NCI-H2196 (cell line): Measurements from ENCODE around the gene NDEL1.

ENCODE experiments used
- DNase-seq: peaks from one replicate; lab custom pipeline; 2025; ENCODE audit not compliant: unreplicated experiment; lab: John Stamatoyannopoulos, UW

The NDEL1 gene

DNA sequence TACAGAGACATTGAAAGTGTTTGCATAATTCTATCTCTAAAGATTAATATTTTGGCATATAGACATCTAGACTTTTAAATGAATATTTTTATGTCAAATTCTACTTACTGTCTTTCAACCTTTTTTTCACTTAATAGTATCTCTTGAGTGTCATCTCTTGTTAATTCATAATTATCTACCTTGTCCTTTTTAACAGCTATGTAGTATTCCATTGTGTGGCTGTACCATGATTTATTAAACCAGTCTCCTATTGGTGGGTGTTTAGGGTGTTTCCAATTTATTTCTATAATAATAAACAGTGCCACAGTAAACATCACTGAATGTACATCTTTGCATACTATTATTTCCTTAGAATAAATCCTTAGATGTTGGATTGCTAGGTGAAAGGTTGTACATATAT is 21.7 kb upstream of the NDEL1 start:
- no peak for DNase-seq

DNA sequence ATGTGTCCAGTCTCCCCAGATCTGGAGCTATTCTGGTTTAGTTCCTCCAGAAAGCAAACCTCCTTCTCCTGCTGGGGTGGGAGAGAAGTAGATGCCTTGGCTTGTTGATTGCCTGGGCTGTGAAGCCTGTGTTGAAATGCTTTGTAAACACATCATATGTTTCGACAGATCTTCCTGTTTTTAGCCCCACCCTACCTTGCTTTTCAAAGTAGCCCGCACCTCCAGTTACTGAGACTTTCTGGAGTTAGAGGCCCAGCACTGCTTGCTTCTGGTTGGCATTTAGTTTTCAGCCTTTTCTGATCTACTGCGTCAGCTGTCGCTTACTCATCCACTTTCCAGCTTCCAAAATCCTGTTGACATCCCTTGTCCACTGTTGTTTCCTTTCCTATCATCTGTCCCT is 17.9 kb upstream of the NDEL1 start:
- DNase-seq, result no peak

DNA sequence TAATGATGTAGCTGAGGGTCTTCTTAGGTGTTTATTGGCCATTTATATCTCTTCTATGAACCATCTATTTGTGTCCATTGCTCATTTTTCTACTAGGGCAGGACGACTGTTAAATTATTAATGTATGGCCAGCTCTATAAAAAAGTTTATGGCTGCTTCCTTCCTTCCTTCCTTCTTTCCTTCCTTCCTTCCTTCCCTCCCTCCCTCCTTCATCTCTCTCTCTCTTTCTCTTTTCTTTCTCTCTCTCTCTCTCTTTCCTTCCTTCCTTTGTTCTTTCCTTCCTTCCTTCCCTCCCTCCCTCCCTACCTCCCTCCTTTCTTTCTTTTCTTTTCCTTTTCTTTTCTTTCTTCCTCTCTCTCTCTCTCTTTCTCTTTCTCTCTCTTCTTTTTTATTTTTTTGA is 17.2 kb upstream of the NDEL1 start:
- DNase-seq, result no peak

DNA sequence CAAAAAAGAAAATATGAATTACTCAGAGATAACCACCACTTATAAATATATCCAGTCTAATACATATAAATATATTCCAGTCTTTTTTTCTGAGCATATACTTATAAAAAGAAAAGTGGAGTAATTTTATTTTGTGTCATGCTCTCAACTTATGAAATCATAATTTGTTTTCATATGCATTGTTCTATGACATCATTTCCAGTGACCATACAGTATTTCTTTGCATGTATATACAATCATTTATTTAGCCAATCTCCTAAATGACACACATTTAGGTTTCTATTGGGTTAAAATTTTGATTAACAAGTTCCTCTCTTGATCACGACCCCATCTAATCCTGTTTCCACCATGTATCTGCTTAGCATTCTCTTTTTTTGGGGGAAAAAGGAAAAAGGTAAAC is 16.4 kb upstream of the NDEL1 start:
- no peak for DNase-seq

DNA sequence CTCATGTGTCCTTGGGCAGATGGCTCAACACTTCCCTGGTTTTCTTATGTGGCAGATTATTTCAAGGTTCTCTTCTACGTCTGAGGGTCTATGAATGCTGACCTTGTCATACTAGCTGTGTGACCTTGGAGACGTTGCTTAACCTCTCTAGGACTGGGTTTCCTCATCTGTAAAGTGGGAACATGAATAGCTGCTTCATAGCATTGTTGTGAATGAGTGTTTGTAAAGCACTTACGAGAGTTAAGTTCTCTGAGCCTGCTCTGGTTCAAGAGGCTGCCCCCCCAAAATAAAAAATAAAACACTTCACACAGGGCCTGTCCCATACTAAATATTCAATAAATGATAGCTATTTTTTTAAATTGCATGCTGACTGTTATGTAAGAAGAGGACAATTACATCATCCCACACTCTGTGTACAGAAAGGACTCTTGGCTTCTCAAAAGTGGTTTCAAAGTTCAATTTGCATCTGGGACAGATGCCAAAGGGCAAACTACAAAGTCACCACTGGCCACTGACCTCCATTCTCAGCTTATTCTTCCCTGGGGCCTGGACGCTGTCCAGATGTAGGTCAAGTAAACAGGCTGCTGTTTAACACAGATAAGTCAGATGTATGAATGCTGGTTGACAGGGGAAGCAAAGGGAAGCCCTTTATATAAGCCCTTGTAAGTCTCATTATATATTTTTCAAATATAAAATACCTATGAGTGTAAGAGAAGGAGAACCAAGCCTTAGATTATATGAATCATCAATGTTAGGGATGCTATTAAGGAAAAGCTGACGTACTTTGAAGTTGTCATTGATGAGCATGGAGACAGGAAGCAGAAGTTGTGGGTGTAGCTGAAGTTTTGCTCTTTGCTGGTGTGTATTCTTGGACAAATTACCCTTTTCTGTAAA is 15.4 kb upstream of the NDEL1 start:
- peak; percentile 50 for DNase-seq

DNA sequence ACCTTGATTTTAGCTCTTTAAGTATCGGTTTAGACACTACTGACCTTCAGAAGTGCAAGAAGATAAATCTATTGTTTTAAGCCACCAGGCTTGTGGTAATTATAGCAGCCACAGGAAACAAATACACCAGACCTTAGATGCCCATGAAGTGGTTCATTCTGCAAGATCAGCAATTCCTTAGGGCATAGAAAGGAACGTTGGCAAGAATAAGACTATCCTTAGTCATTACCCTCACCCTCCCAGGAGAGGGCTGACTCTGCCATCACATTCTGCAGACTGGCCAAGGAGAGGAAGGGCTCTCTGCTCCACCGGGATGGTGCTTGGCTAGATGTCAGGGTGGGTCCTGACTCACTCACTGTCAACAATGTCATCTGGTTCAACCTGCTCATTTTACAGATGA is 14.1 kb upstream of the NDEL1 start:
- DNase-seq, result no peak

DNA sequence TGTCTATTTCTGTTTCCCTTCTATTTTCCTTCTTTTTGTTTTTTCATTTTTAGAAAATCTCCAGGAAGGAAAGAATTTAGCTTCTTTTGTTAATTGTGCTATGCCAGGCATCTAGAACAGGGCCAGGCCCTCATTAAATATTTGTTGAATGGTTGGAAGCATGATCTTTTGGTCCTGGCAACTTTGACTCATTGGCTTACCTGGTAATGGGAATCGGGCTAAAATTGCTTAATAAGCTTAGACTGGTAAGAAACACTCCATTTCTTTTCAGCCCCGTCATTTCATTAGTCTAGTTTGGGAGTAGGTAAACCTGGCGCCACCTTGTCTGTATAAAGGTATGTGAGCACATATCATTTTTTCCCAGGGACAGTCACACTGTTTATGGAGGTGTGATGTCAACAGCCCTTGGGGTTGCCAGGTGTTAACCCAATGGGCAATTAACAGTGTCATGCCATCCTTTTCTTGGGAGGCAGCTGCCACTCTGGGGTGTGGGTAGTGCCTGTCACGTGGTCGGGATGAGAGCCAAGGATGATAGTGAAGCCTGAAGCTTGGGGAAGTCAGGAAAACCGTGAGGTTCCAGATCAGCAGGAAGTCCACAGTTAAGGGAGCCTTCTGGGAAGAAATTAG is 9.5 kb upstream of the NDEL1 start:
- DNase-seq, result no peak

DNA sequence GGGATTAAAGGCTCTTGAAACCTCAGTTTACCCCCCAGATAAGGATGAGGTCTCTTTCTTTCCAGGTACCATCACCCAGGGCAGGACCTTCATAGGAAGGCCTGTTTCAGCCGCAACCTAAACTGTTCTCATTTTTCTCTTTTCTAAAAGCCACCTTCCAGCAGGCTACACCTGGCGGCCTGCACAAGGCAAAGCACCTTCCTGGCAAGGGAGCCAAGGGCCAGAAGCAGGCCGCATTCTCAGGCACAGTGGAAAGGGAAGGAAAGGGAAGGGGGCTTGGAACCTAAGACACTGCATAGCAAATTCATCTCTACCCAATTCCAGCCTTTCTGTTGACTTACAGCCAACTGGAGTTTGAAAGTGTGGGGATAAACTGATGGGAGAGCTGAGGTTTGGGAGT is 8.9 kb upstream of the NDEL1 start:
- DNase-seq, result no peak

DNA sequence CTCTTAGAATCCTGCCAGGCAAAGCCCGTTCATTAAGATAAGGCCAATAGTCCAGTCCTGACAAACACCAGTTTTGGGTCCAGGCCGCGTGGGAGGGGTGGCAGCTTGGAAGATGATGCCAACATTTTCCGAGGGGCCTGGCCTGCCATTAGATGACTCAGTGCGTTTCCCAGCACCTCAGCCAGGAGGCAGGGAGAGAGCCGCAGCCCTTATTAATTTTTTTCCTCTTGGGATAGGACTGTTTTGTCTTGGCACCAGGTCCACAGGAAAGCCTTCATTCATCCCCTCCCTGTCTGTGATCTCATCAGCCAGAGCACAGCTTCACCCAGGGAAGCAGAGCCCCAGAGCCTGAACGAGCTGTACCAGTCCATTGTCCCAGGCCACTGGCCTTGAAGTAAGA is 4.7 kb upstream of the NDEL1 start:
- DNase-seq, result no peak

DNA sequence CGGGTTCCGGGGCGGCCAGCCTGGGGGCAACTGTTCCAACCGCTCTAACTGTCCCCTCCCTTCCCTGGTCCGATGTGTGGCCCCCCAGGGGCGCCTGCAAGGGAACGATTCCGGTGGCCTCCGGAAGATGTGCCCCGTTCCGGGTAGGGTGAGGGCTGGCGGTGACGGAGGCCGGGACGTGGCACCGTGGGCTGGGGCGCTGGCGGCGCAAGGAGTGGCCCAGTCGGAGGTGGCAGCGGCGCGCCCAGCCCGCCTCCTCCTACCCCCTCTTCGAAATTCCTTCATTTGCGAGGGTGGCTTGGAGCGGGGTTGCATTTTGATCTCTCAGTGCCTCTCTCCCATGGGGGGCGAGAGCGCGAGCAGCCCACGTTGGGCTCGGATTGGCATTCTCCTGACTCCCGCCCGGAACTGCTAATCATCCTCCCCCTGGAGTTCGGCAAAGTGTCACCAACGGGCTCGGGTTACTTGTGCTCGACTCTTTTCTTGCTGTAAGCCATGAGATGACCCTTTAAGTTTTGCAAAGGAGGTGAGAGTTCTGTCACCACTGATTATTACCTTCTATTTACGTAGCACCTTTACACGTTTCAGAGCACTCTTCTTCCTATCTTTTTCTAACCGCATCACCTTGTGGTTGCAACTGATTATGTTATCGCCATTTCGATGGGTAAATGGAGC is 622 bp downstream of the NDEL1 start:
- DNase-seq, result peak; percentile 26

DNA sequence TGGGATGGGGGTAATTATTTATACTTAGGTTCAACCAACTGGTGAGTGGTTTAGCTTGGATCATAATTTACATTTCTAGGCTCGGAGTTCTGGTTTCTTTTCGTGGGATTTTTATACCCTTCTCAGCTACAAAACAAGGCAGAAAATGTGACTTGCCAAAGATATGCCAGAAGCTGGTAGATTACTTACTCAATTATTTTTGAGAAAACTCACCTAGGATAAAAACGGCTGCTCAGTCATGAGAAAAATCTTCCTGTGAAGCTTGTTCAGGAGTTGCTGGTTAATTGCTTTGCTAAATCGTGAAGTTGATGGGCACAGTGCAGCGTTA is 1.1 kb downstream of the NDEL1 start:
- no peak for DNase-seq

DNA sequence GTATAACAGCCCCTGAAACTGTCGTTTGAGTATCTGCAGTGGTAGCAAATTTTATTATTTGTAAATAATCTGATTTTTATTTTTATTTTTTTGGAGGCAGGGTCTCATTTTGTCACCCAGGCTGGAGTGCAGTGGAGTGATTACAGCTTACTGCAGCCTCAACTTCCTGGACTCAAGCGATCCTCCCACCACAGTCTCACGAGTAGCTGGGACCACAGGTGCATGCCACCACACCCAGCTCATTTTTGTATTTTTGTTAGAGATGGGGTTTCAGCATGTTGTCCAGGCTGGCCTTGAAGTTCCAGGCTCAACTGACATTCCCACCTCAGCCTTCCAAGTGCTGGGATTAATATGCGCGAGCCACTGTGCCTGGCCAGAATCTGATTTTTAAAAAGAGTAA is 2.8 kb downstream of the NDEL1 start:
- no peak for DNase-seq

DNA sequence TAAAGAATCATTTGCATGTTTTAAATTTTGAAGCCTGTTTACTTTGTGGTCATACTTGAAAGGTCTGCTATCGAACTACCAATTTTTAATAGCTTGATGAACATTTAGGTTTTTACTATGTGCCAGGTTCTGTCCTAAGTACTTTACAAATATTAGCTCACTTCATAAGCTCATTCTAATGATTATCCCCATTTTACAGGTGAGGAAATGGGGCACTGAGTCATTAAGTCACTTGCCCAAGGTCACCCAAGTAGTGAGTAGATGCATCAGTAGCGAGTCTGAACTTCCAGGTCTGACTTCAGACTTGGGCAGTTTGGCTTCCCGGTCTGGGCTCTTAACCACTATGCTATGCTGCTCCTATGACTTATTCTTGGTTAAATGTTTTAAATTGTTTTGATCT is 4.0 kb downstream of the NDEL1 start:
- no peak for DNase-seq

DNA sequence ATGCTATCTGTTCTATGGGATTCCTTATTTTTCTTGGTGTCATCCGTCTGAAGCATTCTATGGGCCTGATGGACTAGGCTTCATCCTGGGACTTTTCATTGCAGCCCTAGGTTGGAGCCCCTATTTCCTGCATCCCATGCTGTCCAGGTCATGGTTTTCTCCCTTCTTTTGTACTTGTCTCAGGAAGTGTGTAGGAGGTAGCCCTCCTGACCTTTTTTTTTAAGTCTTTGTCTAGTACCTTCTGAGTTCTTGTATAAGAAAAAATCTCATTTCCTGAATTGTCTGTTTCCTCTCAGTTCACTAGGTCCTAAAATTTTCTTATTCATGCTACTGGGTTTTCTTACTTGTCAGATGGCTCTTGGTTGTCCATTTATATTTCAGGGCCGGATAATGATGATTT is 6.0 kb downstream of the NDEL1 start:
- DNase-seq, result no peak

DNA sequence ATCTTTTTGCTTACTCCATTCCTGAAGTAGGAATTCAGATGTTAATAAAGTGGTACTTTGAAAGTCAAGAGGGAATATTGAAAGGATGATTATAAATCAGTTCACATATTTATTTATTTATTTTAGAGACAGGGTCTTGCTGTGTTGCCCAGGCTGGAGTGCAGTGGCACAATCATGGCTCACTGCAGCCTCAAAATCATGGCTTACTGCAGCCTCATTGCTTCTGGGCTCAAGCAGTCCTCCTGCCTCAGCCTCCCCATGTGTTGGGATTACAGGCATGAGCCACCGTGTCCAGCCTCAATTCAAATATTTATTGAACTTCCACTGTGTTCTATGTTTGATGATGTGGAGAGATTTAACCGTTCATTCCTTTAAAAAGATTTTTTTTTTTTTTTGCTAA is 6.6 kb downstream of the NDEL1 start:
- DNase-seq, result no peak

DNA sequence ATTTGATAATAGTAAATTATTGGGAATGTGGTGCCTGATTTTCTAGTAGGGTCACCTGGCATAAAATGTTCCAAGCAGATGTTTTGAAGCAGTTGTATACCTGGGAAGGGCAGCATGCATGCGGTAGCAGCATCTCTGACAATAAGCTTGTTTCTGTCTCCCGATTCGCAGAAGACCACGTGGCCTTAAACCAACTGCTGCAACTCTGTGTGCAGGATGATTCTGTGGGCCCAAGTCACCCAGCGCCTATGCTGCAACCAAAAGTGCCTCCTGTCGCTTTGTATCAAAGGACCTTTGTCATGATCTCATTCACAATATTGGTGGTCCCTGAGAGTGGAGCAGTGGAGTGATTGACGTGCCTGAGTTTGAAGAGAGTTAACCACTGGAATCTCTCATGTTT is 8.1 kb downstream of the NDEL1 start:
- DNase-seq, result no peak

DNA sequence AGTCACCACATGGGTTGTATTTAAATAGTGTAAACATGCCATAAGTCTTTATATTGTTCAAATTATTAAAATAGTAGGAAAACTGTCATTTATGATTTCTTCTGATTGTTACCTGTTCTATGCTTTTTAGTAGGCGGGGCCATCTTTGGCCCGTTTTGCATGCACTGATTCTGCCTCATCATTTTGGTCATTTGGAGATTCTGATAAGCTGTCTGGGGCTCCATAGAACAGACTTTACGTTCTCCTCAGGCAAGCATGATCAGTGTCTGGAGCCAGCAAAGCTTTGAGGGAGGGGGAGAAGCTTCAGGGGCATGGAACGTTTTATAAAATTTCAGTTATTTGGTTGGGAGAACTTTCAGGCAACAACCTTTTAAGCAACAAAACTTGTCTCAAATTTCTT is 8.8 kb downstream of the NDEL1 start:
- no peak for DNase-seq

DNA sequence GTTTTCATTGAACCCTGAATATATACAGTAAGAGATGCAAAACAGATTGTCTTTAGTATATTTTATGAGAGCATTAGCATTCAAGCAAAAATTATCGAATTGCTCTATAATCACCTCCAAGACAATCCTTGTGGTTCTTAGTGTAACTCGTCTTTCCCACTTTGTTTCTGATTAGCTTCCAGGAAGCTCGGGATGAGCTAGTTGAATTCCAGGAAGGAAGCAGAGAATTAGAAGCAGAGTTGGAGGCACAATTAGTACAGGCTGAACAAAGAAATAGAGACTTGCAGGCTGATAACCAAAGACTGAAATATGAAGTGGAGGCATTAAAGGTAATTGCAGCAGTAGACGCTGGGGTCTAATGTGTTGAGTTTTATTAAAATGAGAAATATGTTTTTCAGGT is 9.9 kb downstream of the NDEL1 start:
- no peak for DNase-seq

DNA sequence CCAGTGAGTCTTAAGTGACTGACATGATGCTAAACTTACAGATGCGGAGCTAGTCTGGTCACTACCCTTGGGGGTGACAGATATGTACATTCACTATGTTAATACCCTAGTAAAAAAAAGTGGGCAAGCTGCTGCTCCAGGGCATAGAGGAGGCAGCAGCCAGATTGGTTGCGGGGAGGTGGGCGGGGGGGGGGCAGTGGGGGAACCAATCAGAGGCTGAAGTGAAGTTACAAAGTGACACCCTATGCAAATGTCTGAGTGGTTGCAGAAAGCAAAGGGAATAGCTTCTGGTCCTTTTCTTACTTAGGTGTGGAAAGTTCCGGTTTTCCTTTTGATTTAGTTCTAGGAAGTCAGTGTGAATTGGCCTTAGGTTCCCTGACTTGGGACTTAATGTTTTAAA is 12.1 kb downstream of the NDEL1 start:
- DNase-seq, result no peak

DNA sequence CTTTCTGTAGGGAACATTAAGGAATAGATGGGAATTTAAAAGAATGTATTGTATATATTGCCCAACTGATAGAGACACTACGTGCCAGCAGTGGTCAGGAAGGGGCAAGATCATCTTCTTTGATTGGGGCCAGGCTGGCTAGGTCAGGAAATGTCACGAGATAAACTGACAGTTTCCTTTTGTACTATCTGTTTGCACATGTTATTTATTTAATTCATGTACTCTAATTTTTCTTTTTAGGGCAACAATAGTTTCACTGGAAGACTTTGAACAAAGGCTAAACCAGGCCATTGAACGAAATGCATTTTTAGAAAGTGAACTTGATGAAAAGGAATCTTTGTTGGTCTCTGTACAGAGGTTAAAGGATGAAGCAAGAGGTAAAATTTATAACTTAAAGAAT is 12.6 kb downstream of the NDEL1 start:
- no peak for DNase-seq

DNA sequence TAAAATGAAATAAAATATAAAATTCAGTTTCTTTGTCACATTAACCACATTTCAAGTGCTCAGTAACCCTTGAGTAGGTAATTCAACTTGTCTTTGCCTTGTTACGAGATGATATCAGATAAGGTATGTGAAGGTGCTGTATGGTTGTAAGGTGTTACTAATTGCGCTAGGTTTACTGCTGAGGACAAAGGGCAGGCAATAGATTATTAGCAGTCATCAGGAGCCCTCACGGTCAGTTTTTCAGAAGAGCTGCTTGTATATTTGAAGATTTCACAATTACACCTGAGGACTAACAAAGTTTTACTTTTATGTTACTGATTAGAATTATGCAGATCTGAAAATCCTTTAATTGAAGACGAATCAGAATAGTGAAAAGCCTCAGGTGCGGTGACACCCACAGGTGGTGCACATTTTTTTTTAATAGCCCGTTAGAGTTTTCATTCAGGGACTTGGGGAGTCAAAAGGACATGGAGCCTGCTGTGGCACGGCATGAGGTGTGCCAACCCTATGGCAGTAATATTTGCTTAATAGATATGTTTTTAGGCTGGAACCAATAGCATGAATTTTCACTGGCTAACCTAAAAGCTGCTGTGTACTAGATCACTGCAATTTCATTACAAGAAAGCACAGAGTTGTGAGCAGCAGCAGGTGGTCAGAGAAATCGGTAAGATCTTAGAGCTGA is 16.4 kb downstream of the NDEL1 start:
- DNase-seq, result no peak

DNA sequence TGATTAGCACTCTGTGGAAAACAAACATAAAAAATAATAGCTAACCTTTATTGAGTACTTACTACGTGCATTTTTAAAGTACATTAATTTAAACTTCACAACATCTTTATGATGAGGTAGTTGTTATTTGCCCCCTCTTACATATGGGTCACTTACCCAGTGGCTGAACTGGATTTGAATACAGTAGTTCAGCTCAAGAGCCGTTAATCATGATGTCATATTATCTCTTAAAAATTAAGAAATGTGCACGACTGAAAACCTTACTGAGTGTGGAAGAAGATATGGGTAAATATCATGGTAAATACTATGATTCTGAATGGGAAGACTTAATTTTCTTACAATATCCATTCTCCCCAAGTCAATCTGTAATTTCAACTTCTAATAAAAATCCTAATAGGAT is 17.6 kb downstream of the NDEL1 start:
- no peak for DNase-seq
